Activated gamma-delta T cell treated with anti-CD3 and anti-CD28 coated beads, Interleukin-2, amount 50 U/mL, for 16 hours (primary cell): ENCODE results near the gene SNCA.

Source experiments
- DNase-seq: peaks from one replicate; pipeline ENCODE4 v3.0.0-alpha.2; 2020; ENCODE audit warnings: low read depth

SNCA gene

GRCh38 chr4:89704651-89705395, 132.1 kb downstream of the SNCA start:
- no peak for DNase-seq

- DNase-seq: no peak
These were observed 133.0 kb downstream of the SNCA start for GRCh38 chr4:89703829-89704590.

- no peak for DNase-seq
These were observed 136.1 kb downstream of the SNCA start for GRCh38 chr4:89700766-89701423.

- no peak for DNase-seq
These were observed 151.3 kb downstream of the SNCA start for GRCh38 chr4:89685690-89686089.

GRCh38 chr4:89685277-89685676, 151.7 kb downstream of the SNCA start:
- no peak for DNase-seq

GRCh38 chr4:89684536-89684935, 152.4 kb downstream of the SNCA start:
- no peak for DNase-seq

GRCh38 chr4:89682808-89683207, 154.2 kb downstream of the SNCA start:
- no peak for DNase-seq

- no peak for DNase-seq
These were observed 155.3 kb downstream of the SNCA start for GRCh38 chr4:89681671-89682070.

- DNase-seq: no peak
These were observed 155.7 kb downstream of the SNCA start for GRCh38 chr4:89681219-89681618.

GRCh38 chr4:89674876-89675459, 162.0 kb downstream of the SNCA start:
- DNase-seq: no peak
